HEK293T (cell line): ENCODE data around the gene INSL3.

Source experiments
- CTBP1 ChIP-seq: fragments of 450-650 bp; IDR thresholded peaks from 2 replicates; pipeline ENCODE4 v1.6.1; 2016; ENCODE audit warnings: borderline replicate concordance
- FOXA1 ChIP-seq: fragments of 450-650 bp; IDR thresholded peaks from 2 replicates; pipeline ENCODE4 v1.6.1; 2016; ENCODE audit warnings: mild to moderate bottlenecking
- HDGF ChIP-seq: fragments of 450-650 bp; IDR thresholded peaks from 2 replicates; pipeline ENCODE4 v1.6.1; 2017; ENCODE audit warnings: antibody characterized with exemption, borderline replicate concordance
- SP1 ChIP-seq: fragments of 450-650 bp; IDR thresholded peaks from 2 replicates; pipeline ENCODE4 v1.6.1; 2017
- TARDBP ChIP-seq: fragments of 450-650 bp; IDR thresholded peaks from 2 replicates; pipeline ENCODE4 v1.6.1; 2016
- ZNF384 ChIP-seq: fragments of 450-650 bp; IDR thresholded peaks from 2 replicates; pipeline ENCODE4 v1.6.1; 2016

DNA sequence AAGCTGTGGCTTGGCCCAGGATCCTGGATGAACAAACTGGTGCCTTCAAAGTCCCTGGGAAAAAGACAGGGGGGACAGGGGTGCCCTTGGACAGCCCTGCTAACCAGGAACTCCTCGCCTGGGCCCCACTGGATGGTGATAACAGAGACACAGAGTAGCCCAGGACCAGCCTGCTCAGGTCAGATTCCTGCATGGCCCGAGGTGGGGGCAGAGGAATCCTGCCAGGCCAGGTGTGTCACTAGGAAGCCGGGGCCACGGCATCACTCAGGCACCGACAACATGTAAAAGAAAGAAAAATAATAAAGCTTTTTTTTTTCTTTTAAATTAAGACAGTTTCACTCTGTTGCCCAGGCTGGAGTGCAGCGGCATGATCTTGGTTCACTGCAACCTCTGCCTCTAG lies 32.7 kb upstream of the INSL3 start:
- TF ChIP-seq SP1 (no peak), CTBP1 (no peak), TARDBP (no peak), ZNF384 (no peak), HDGF (no peak), FOXA1 (no peak)
